Cardiac muscle cell (in vitro differentiated cells and primary cell): ENCODE data around the gene TWSG1. TPM values are rescaled to one million over a fixed set of nuclear protein-coding genes. Genes with fewer than 3 reads are reported as not detected.

Source experiments
- DNase-seq, 2 donors: peaks; one replicate each; pipeline versions ENCODE4 v3.0.0 to v3.0.0-alpha.2; 2010 to 2017; ENCODE audit warnings: low read depth in 1 of 2, low spot score in 1 of 2
- H3K27ac ChIP-seq: fragments of 200-600 bp; sonication (generic); 2 replicates; pipeline ENCODE4 v1.5.1; 2016
- H3K27me3 ChIP-seq: fragments of 200-600 bp; sonication (generic); 2 replicates; pipeline ENCODE4 v1.6.0; 2016; ENCODE audit warnings: control low read depth
- H3K36me3 ChIP-seq: fragments of 200-600 bp; sonication (generic); 2 replicates; pipeline ENCODE4 v1.5.1; 2016; ENCODE audit warnings: control low read depth
- H3K4me1 ChIP-seq: fragments of 200-600 bp; sonication (generic); 2 replicates; pipeline ENCODE4 v1.8.1; 2017; ENCODE audit warnings: low read depth, mild to moderate bottlenecking, mixed run types
- H3K4me3 ChIP-seq: fragments of 200-600 bp; sonication (generic); 2 replicates; pipeline ENCODE4 v1.5.1; 2016; ENCODE audit warnings: mild to moderate bottlenecking
- H3K9me3 ChIP-seq: fragments of 200-600 bp; sonication (generic); 2 replicates; pipeline ENCODE4 v1.5.1; 2017; ENCODE audit warnings: low read depth, mild to moderate bottlenecking, control low read depth
- CTCF ChIP-seq: IDR thresholded peaks from 2 replicates; pipeline ENCODE4 v1.5.1; 2012; ENCODE audit warnings: low read depth, mild to moderate bottlenecking, low read length
- polyA plus RNA-seq: library from polyadenylated mRNA; unstranded; fragments of >200 nt; fragmentation: Nextera tagmentation; extraction: Ambion mirVana; gene quantifications from 2 replicates; pipeline ENCODE4 v1.2.1, GENCODE V29; 2016
- total RNA-seq: library from RNA; depleted of rRNA; stranded (reverse); fragments of >200 nt; gene quantifications from 2 replicates; pipeline ENCODE4 v1.2.3, GENCODE V29; 2016

TWSG1 gene
- total and polyA plus RNA-seq, 2 experiments from 2014 or later: 20.9 to 21.2 TPM

GRCh38 chr18:9292047-9292446 is 42.5 kb upstream of the TWSG1 start:
- DNase-seq: no peak
- Histone ChIP-seq H3K36me3 (no peaks in the 10 kb centered on the region), H3K4me1 (no peaks in the 10 kb centered on the region), H3K9me3 (no peaks in the 10 kb centered on the region), H3K27me3 (no peaks in the 10 kb centered on the region), H3K27ac (no peak overlapping the region), H3K4me3 (no peak overlapping the region)
- no peak for TF ChIP-seq CTCF

GRCh38 chr18:9293948-9294347 is 40.6 kb upstream of the TWSG1 start:
- Histone ChIP-seq H3K27me3 (no peaks in the 10 kb centered on the region), H3K36me3 (no peaks in the 10 kb centered on the region), H3K9me3 (no peaks in the 10 kb centered on the region), H3K27ac (no peak overlapping the region), H3K4me3 (no peak overlapping the region), H3K4me1 (no peaks in the 10 kb centered on the region)
- DNase-seq: no peak
- no peak for TF ChIP-seq CTCF

- no peak for TF ChIP-seq CTCF
- Histone ChIP-seq H3K4me1 (no peaks in the 10 kb centered on the region), H3K36me3 (no peaks in the 10 kb centered on the region), H3K27ac (no peak overlapping the region), H3K4me3 (no peak overlapping the region), H3K27me3 (no peaks in the 10 kb centered on the region), H3K9me3 (no peaks in the 10 kb centered on the region)
- DNase-seq: no peak
Observed at GRCh38 chr18:9296233-9297006, 38.2 kb upstream of the TWSG1 start.

- H3K4me1 ChIP-seq: no peaks in the 10 kb centered on the region
- no peak overlapping the region for H3K4me3 ChIP-seq
- no peaks in the 10 kb centered on the region for H3K9me3 ChIP-seq
- no peak for DNase-seq
- no peaks in the 10 kb centered on the region for H3K36me3 ChIP-seq
- TF ChIP-seq CTCF: no peak
- H3K27me3 ChIP-seq: no peaks in the 10 kb centered on the region
- H3K27ac ChIP-seq: no peak overlapping the region
Observed at GRCh38 chr18:9297007-9297393, 37.6 kb upstream of the TWSG1 start.

GRCh38 chr18:9304388-9305070 is 30.0 kb upstream of the TWSG1 start:
- DNase-seq: no peak

More at GRCh38 chr18:9304388-9305070, 30.0 kb upstream of the TWSG1 start:
- Histone ChIP-seq H3K4me1 (no peaks in the 10 kb centered on the region), H3K4me3 (no peak overlapping the region), H3K27me3 (no peaks in the 10 kb centered on the region), H3K36me3 (no peaks in the 10 kb centered on the region), H3K27ac (no peak overlapping the region), H3K9me3 (no peaks in the 10 kb centered on the region)
- no peak for TF ChIP-seq CTCF
